ENCODE measurements around the gene SPRED1. TPM values are rescaled to one million over a fixed set of nuclear protein-coding genes. Genes with fewer than 3 reads are reported as not detected.
"Not testable (repeated sequence)": the region's sequence is repeated elsewhere in the genome, so short reads cannot be mapped to it uniquely, and the experiment has no call there.

SPRED1 gene
- total RNA-seq, 1 donor from 2014 or later = 22.9 TPM

DNA sequence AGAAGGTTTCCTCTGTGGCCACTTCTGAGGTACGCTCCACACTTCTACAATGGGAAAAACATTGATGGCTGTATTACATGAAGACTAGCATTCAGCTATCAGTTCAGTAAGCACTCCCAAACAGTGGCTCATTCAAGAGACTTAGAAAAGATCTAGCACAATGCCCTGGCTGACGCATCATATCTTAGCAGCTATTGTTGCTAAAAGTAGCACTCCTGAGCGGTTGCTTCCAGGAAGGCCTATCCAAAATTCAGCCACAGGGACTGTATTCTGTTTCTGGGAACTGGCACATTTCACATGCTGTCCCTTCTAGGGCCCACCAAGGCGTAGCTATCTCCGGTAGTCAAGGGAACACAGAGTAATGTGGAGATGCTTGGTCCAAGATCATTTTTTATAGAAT, 21.2 kb upstream of the SPRED1 start:
- Mint-ChIP-seq H3K27me3 (no peaks in the 10 kb centered on the region), H3K4me1 (ENCODE audit: low read depth) (peaks cover 9% of the 10 kb centered on the region), H3K36me3 (ENCODE audit: insufficient read depth) (no peaks in the 10 kb centered on the region), H3K4me3 (ENCODE audit: low read depth) (no peak overlapping the region), H3K27ac (no peak overlapping the region), H3K9me3 (ENCODE audit: low read depth) (no peaks in the 10 kb centered on the region)
- TF ChIP-seq, protein P1, sequence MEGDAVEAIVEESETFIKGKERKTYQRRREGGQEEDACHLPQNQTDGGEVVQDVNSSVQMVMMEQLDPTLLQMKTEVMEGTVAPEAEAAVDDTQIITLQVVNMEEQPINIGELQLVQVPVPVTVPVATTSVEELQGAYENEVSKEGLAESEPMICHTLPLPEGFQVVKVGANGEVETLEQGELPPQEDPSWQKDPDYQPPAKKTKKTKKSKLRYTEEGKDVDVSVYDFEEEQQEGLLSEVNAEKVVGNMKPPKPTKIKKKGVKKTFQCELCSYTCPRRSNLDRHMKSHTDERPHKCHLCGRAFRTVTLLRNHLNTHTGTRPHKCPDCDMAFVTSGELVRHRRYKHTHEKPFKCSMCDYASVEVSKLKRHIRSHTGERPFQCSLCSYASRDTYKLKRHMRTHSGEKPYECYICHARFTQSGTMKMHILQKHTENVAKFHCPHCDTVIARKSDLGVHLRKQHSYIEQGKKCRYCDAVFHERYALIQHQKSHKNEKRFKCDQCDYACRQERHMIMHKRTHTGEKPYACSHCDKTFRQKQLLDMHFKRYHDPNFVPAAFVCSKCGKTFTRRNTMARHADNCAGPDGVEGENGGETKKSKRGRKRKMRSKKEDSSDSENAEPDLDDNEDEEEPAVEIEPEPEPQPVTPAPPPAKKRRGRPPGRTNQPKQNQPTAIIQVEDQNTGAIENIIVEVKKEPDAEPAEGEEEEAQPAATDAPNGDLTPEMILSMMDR (IDR thresholded peaks at IDR 0.05; ENCODE audit: unreplicated experiment) = no peak
- DNase-seq (ENCODE audit: low spot score, unreplicated experiment) = no peak

DNA sequence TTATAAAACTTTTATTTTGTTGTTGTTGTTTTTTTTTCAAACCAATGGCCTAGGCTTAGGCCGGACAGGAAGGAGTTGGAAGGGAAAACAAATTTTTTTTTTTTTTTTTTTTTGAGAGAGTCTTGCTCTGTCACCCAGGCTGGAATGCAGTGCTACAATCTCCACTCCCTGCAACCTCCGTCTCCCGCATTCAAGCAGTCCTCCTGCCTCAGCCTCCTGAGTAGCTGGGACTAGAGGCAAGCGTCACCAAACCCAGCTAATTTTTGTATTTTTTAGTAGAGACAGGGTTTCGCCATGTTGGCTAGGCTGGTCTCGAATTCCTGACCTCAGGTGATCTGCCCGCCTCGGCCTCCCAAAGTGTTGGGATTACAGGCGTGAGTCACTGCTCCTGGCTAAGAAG, 15.6 kb upstream of the SPRED1 start:
- H3K27ac Mint-ChIP-seq; H3K9me3 Mint-ChIP-seq (ENCODE audit: low read depth); H3K4me3 Mint-ChIP-seq (ENCODE audit: low read depth); DNase-seq (ENCODE audit: low spot score, unreplicated experiment); H3K36me3 Mint-ChIP-seq (ENCODE audit: insufficient read depth); H3K4me1 Mint-ChIP-seq (ENCODE audit: low read depth); H3K27me3 Mint-ChIP-seq: not testable (repeated sequence)

DNA sequence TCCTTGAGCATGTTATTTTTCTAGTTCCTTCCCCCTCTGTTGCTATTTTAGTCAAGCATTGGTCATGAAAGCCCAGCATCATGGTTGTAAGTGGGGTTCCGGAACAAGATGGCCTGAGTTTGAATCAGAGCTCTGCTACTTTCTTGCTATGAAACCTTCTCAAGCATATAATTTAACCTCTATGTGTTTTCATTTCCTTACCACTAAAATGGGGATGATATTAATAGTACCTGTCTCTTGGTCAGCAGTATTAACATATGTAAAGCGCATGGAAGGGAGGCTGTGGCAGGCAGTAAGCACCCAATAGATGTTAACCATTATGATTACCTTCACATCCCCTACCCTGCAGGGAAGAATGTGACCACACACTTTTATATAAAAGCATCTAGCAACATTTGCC, 14.3 kb upstream of the SPRED1 start:
- no peak for DNase-seq (ENCODE audit: low spot score, unreplicated experiment)
- Mint-ChIP-seq H3K4me1 (ENCODE audit: low read depth) (no peaks in the 10 kb centered on the region), H3K36me3 (ENCODE audit: insufficient read depth) (no peaks in the 10 kb centered on the region), H3K9me3 (ENCODE audit: low read depth) (no peaks in the 10 kb centered on the region), H3K27me3 (no peaks in the 10 kb centered on the region), H3K4me3 (ENCODE audit: low read depth) (no peak overlapping the region), H3K27ac (no peak overlapping the region)
- TF ChIP-seq, protein P1 (IDR thresholded peaks at IDR 0.05; ENCODE audit: unreplicated experiment) = no peak

DNA sequence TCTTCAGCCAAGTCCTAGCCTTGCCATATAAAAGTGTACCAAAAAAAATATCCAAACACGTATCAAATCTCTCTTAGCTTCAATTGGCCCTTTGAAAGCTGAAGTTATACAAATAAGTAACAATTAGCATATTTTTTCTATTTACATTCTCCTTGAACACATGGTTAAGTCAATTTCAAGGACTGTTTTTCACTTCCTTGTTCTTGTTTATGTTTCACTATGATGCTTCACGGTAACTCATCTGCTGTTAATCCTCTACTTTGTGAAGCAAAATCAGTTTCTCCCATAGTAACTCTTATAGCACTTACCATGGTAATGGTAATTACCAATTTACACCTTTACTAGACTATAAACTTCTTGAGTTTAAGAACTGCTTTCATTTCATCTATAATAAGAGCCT, 10.6 kb upstream of the SPRED1 start:
- no peak overlapping the region for H3K27ac Mint-ChIP-seq
- H3K27me3 Mint-ChIP-seq = peaks cover 2% of the 10 kb centered on the region
- TF ChIP-seq, protein P1 (IDR thresholded peaks at IDR 0.05; ENCODE audit: unreplicated experiment) = no peak
- DNase-seq (ENCODE audit: low spot score, unreplicated experiment) = no peak
- no peaks in the 10 kb centered on the region for H3K36me3 Mint-ChIP-seq (ENCODE audit: insufficient read depth)
- no peaks in the 10 kb centered on the region for H3K4me1 Mint-ChIP-seq (ENCODE audit: low read depth)
- H3K4me3 Mint-ChIP-seq (ENCODE audit: low read depth) = no peak overlapping the region
- no peaks in the 10 kb centered on the region for H3K9me3 Mint-ChIP-seq (ENCODE audit: low read depth)

DNA sequence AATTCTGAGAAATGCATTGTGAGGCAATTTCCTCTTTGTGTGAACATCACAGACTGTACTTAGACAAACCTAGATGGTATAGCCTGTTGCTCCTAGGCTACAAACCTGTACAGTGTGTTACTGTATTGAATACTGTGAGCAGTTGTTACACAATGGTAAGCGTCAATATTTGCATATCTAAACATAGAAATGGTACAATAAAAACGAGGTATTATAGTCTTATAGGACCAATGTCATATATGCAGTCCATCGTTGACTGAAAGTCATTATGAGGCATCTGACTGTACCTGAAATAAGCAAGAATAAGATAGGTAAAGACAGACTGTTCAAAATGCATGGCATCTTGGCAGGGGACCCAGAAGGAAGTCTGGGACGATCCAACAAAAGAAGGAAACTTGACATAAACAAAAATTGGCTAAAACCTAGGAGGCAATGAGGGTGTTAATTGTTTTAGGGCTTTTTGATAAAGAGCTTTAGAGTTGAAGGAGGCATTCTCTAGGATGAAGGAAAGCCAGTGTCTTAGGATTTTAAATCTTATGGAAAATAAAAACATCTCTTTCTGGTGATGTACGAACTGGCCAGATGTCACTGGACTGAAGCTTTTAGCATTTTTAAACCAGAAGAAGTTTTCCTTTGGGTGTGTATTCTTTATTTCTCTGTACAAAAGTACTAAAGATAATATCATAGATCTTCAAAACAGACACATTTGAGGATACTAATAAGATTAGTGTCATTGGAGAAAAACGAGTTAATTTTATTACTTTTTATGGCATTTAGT, 9.2 kb upstream of the SPRED1 start:
- no peaks in the 10 kb centered on the region for H3K36me3 Mint-ChIP-seq (ENCODE audit: insufficient read depth)
- no peaks in the 10 kb centered on the region for H3K4me1 Mint-ChIP-seq (ENCODE audit: low read depth)
- no peak overlapping the region for H3K27ac Mint-ChIP-seq
- peaks cover 2% of the 10 kb centered on the region for H3K27me3 Mint-ChIP-seq
- DNase-seq (ENCODE audit: low spot score, unreplicated experiment) = no peak
- TF ChIP-seq, protein P1 (IDR thresholded peaks at IDR 0.05; ENCODE audit: unreplicated experiment) = no peak
- H3K4me3 Mint-ChIP-seq (ENCODE audit: low read depth) = no peak overlapping the region
- no peaks in the 10 kb centered on the region for H3K9me3 Mint-ChIP-seq (ENCODE audit: low read depth)

DNA sequence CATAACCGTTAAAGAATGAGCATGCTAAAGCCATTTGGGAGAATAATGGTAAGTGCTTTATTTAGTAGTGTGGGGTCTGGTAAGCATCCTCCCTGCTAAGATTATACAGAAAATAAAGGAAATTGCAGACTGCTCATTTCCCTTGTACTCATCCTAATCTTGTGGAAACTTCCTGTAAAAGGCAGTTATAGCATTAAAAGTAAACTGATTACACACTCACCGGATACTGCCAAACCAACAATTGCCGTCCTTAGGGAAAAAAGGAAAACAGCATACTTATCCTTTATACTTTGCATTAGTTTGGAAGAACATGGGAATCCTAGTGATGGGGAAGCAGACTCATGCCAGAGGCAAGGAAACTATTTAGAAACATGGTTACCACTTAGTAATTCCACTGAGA, 5.3 kb upstream of the SPRED1 start:
- Mint-ChIP-seq H3K4me1 (ENCODE audit: low read depth) (peaks cover 11% of the 10 kb centered on the region), H3K4me3 (ENCODE audit: low read depth) (no peak overlapping the region), H3K9me3 (ENCODE audit: low read depth) (no peaks in the 10 kb centered on the region), H3K27ac (no peak overlapping the region), H3K27me3 (peaks cover 2% of the 10 kb centered on the region), H3K36me3 (ENCODE audit: insufficient read depth) (no peaks in the 10 kb centered on the region)
- TF ChIP-seq, protein P1 (IDR thresholded peaks at IDR 0.05; ENCODE audit: unreplicated experiment) = no peak
- DNase-seq (ENCODE audit: low spot score, unreplicated experiment) = no peak

All from progenitor cell of endocrine pancreas (in vitro differentiated cells).